GM19035 (cell line): ENCODE results near the gene GLMN.

Experiments
- ATAC-seq: cut with Tn5 transposase; IDR thresholded peaks from one replicate; pipeline ENCODE4 v1.9.1; 2021; ENCODE audit not compliant: unreplicated experiment

GLMN gene, protein sequence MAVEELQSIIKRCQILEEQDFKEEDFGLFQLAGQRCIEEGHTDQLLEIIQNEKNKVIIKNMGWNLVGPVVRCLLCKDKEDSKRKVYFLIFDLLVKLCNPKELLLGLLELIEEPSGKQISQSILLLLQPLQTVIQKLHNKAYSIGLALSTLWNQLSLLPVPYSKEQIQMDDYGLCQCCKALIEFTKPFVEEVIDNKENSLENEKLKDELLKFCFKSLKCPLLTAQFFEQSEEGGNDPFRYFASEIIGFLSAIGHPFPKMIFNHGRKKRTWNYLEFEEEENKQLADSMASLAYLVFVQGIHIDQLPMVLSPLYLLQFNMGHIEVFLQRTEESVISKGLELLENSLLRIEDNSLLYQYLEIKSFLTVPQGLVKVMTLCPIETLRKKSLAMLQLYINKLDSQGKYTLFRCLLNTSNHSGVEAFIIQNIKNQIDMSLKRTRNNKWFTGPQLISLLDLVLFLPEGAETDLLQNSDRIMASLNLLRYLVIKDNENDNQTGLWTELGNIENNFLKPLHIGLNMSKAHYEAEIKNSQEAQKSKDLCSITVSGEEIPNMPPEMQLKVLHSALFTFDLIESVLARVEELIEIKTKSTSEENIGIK

DNA sequence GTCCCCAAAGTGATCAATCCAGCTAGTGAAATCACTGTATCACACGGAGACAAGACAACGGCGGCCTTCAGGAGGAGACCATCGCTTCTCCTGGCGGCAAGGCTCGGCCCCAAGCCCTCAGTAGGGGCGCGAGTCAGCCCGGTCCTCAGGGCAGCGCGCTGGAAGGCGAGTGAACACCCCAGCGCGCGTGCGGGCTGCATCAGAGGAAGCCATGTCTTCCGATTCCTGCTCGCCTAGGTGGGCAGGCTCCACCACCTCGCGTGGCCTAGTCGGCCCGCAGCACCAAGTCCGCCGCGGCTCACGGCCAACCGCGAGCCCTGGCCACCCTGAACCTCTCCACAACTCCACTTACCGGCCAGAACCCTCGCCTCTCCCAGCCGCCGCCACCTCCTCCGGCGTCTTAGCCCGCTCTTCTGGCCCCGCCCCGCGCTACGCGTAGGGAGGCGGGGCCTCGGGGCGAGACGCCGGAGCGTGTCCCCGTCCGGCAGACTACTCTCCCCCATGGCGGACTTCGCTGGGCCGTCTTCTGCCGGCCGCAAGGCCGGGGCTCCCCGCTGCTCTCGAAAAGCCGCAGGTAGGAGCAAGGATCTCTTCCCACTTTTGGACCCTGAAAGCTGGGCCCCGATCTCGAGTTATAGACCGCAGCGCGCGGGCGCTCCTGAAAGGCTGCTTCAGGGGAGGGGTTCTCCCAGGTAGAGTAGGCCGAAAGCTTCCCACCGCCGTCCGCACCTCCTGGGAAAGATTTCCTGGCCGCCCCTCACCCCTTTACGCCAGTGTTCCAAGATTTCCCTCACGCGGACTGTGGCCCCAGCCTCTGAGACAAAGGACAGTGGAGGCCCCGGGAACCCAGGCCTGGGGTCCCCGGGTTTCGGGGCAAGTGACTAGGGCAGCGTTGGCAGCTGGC is at the start of gene GLMN, which contains the start of gene RPAP2:
Gene GLMN (minus strand): TSS at position 415 of the 904 bp plus-strand sequence. CDS start 988 bp downstream, outside the sequence.
Gene RPAP2 (plus strand): TSS at position 487 of the 904 bp plus-strand sequence. CDS start 15 bp downstream, at position 502.
- ATAC-seq: peak; percentile 99

DNA sequence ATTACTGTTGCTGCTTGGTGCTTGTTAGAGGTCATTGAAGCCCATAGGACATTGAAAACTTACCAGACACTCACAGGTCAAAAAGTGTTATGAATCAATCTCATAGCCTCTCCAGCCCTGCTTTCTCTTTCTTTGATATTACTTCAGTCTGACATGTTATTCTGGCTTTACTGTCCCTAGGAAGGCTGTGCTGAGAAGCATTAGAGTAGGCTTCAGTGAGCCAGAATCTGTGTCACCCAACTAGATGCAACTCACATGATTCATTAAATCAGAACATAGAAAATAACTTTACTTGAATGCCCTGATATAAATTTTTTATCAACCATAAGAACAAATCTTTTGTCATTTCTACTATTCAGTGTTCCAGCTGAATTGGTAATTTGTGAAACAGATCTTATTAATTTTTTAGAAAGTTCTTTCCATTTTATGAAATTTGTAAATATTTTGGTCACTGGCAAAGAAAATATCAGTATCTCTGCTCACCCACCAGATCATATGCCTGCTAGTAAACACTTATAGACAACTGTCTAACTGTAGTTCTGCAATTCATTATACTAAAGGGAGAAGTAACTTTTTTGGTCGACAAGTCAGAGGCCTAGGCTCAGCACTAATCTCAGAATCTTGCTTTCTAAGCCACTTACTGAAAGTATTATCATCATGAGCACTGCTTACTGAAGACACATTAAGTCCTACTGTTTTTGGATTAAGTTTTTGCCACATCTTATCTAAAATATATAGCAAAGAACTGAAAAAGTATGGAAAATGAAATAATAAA is 48.3 kb upstream of the GLMN start:
- ATAC-seq: no peak

DNA sequence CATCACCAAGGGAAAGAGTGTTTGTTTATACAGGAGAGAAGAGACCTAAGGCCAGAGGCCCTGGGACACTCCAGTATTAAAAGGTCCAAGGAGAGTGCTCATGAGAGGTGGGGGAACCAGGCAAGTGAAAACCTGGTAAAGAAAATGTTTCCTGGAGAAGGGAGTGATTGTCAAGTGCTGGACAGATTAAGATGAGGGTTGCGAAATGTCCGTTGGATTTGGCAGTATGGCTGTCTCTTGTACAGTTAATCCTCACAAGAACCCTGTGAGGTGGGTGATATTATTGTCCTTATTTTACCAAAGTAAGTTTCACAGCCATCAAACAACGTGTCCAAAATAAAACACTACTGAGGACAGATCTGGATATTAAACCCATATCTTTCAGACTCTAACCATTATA is 44.3 kb upstream of the GLMN start:
- no peak for ATAC-seq

DNA sequence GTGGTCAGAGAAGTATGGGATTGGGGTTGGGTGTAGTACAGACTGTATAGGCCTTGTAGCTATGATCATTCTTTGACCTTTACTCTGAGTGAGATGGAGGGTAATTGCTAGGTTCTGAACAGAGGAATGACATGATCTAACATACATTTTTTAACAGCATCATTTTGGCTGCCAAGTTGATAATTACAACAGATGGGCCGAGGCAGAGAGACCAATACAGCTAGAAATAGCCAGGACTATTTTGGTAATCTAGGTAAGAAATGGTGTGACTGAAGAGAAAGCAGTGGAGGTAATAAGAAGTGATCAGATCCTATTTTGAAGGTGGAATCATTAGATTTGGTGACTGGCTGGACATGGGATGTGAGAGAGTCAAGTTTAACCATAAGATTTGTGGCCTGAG is 43.6 kb upstream of the GLMN start:
- ATAC-seq: no peak

DNA sequence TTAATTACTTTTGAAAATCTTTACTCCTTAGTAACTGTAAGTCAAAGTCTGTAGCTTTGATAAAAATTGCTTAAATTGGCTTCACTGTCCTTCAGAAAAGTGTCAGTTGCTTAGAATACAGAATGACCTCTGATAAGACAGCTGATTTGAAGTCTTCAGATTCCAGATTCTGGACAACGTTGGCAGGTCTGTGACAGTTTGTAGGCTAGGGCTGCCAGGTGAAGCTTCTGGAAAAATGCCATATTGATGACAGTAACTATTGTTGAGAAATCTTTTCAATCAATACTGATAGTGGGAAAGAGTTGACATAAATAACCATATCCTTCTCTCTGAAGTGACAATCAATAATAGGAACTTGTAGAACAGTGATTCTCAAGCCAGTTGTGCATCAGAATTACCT is 41.4 kb upstream of the GLMN start:
- ATAC-seq: no peak

DNA sequence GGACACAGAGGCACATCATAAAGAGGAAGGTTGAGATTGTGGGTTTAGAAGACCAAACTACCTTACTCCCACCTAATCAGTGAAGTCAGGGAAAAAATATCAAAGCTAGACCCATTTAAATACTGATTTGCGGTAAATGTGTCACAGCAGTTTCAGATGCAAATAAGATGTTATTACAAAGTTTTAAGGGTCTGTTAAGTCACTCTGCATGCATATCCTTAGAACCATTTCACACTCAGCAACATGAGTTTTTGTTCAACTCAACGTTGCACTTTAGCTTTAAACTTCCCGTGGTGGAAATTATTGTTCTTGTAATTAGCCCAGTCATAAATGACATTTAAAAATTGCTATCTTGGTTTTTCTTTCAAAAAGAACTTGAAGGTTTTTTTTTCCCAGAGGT is 34.9 kb upstream of the GLMN start:
- ATAC-seq: no peak

DNA sequence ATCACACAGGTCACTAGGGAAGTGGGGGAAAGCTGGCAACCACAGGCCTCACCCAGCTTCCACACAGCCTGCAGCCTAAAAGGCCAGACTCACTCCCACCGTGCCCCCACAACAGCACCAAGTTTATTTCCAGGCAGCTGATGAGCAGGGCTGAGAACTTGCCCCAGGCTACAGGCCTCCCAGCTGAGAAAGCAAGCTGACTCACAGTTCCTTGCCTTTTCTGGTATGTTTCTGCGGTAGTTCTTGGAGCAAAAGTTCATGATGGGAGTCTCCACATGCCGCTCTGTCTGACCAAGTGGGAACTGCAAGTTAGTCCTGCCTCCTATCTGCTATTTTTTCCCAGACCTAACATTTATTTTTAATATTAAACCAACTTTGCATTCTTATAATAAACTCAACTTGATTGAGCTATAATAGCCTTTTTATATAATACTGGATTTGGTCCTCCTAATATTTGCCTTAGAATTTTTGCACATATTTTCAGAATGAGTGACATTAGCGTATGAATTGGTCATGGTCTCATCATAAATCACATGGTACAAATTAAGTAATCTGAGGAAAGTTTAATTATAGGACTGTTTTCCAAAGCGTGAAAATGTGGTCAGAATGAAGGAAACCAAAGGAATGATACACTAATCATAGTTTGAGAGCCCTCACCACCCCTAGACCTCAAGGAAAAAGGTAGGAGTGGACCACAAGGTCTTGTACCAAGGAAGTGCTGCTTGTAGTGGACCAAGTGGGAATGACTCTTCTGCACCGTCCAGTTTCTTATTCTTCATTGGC is 30.8 kb upstream of the GLMN start:
- ATAC-seq: no peak

DNA sequence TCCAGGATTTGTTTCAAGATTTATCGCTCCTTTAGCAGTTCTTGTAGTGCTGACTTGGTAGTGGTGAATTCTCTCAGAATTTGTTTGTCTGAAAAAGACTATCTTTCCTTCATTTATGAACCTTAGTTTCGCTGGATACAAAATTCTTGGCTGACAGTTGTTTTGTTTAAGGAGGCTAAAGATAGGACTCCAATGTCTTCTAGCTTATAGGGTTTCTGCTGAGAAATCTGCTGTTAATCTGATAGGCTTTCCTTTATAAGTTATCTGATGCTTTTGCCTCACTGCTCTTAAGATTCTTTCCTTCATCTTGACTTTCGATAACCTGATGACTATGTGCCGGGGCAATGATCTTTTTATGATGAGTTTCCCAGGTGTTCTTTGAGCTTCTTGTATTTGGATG is 29.0 kb upstream of the GLMN start:
- no peak for ATAC-seq

DNA sequence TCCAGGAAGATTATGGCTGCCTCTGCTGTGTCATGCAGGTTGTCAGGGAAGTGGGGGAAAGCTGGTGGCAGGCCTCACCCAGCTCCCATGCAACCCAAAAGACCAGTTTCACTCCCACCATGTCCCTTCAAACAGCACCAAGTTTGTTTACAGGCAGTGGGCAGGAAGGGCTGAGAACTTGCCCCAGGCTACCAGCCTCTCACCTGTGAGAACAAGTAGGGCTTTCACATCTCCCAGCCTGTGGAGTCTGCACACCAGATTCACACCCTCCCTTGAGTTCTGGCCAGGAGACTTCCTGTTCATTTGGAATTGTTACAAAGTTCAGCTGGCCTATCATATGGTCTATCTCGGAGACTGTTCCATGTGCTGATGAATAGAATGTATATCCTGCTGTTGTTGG is 27.9 kb upstream of the GLMN start:
- no peak for ATAC-seq

DNA sequence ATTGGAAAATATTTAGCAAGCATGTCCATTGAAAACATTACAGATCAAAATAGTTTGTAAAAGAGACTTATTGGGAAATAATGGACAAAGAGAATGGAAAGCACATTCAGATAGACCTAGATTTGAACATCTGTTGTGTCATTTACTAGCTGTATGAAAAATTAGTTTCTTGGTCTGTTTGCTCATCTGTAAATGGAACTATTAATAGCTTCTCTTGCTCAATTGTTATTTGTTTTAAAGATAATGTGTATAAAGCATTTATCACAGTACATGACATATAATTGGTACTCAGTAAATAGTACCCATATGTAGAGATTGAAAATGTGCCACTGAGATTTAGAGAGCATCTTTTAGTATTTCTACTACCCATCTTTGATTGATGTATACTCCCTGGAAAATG is 26.0 kb upstream of the GLMN start:
- ATAC-seq: no peak

DNA sequence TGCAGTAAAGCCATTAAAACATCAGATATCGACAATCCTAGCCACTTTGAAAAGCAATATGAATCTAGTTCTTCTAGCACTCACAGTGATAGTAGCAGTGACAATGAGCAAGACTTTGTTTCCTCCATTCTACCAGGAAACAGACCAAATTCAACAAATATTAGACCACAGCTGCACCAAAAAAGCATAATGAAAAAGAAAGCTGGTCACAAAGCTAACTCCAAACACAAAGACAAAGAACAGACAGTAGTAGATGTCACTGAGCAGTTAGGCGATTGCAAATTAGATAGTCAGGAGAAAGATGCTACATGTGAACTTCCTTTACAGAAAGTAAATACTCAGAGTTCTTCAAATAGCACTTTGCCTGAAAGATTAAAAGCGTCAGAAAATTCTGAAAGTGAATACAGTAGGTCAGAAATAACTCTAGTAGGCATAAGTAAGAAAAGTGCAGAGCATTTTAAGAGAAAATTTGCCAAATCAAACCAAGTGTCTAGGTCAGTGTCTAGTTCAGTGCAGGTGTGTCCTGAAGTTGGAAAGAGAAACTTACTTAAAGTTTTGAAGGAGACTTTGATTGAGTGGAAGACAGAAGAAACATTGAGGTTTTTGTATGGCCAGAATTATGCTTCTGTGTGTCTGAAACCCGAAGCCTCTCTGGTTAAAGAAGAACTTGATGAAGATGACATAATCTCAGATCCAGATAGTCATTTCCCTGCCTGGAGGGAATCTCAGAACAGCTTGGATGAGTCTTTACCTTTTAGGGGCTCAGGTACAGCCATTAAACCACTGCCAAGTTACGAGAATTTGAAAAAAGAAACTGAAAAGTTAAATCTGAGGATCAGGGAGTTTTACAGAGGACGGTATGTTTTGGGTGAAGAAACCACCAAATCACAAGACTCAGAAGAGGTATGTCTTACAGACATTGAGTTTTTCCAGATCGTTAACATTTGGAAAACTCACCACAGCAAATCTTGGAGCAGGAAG is 25.0 kb upstream of the GLMN start:
- ATAC-seq: no peak

DNA sequence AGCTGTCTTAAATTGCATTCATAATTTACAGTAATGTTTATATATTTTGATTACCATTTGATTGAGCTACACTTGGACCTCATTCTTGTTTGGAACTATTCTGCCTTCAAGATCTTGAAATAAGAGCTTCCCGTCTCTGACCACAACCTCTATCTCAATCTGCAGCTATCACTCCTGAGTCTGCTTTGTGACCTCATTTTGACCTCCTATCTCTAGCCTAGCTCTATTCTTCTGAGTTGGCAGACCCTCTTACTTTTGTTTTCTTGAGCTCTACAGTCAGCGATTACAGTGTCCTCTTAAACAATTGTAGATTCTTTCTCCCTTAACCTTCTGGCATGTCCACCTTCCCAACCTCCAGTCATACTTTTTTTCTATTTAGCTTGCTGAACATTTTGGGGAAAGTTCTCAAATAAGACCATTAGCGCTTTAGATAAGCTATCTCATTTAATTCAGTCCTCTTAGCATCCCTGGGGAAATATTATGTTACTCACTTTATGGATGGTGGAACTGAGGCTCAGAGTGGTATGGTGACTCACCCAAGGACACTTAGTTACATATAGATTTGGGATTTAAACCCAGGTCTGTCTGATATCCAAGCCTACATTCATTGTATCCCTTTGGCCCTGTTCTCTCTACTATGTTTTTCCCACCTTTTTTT is 19.2 kb upstream of the GLMN start:
- ATAC-seq: no peak

DNA sequence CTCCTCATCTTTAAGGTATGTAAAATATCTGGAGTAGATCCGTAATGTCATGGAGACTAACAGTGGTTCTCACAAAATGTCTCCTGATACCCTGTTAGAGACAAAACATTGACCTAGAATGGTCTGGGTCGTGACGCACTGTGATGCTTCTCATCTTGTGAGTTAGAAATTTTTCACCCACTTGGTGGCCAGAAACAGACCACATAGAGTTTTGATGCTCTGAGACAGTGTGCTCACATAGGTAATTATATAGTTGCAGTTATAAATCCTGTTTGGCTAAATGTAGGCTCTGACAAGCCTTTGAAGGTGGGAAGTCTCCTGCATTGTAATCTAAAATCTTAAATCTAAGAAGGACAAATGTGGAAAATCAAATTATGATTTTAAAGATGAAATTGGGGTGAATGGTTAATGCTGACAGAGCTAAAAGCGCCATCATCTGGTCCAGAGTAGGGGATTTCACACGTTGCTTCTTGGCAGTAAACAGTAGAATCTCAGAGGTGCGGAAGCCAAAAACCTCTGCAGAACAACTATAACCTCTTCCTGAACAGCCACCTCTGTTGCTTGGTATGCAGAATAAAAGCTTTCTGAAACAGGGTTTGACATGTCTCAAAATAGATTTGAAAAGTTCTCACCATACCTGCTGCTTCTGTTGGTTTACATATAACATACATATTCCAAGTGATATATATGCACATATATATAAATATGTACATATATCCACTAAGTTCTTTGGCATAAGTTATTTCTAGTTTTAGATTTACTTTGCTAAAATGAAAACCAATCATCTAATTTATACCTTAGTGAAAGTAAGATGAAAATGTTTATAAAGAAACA is 17.2 kb upstream of the GLMN start:
- ATAC-seq: no peak

DNA sequence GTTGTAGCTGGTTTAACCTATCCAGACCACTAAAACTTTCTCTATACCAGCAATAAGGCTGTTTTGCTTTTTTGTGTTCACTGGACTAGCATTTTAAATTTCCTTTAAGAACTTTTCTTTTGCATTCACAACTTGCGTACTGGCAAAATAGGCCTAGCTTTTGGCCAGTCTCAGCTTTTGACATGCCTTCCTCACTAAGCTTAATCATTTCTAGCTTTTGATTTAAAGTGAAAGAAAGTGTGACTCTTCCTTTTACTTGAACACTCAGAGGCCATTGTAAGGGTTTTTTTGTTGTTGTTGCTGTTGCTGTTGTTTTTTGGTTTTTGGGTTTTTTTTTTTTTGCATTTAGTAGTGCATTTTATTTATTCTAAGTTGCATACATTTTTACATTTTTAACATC is 15.2 kb upstream of the GLMN start:
- no peak for ATAC-seq

DNA sequence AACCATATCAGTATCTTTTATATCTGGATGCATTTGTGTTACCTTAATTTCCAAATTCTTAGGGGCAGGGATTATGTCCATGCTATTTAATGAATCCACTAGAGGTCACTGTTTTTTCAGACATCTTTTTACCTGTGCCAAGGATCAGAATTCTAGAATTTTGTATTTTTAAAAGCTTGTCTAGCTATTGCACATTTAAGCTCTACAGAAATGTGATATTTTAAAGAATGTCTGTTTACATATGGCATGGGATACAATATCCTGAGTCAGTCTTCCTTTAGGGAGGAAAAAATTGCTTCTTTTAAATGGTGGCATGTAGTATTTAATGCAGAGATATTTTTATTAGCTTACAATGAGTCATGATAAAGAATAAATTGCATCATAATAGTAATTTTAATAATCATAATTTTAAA is 11.4 kb upstream of the GLMN start:
- no peak for ATAC-seq

DNA sequence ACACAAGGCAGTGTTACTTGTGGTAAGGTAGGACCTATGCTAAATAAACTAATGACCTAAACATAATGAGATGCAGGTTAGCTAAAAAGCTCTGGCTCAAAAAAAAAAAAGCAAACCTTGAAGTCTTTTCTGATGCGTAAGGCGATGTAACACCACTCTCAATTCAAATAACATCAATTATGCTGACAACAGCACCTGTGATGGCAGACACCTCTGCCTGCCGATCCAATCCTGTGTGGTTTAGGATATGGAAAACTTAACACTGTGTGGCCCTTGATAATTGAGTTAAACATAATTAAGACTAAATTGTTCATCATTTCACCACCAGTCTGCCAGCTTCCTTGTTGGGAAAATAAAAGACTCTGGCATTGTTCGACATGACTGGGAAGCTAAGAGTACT is 9.2 kb upstream of the GLMN start:
- ATAC-seq: no peak

DNA sequence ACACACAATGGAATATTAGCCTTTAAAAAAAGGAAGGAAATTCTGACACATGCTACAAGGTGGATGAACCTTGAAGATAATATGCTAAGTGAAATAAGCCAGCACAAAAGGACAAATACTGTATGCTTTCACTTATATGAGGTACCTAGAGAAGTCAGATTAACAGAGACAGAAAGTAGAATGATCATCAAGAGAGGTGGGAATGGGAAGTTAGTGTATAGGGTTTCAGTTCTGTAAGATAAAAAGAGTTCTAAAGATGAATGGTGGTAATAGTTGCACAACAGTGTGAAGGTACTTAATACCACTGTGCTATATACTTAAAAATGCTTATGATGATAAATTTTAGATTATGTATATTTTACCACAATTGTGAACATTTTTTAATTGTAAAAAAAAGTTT is 7.2 kb upstream of the GLMN start:
- no peak for ATAC-seq
